Testis (tissue), 2 donors: ENCODE data around the gene GPR31.
"Not testable (repeated sequence)": the region's sequence is repeated elsewhere in the genome, so short reads cannot be mapped to it uniquely, and the experiment has no call there.

Experiments
- POLR2A ChIP-seq: fragments of 450-650 bp; IDR thresholded peaks from one replicate; pipeline ENCODE4 v1.6.1; 2017; ENCODE audit warnings: antibody characterized with exemption, mild to moderate bottlenecking, moderate library complexity
- TF ChIP-seq, protein P1 (sequence below), 3 experiments: fragments of 450-650 bp in 2 of 3; fragments of 200-600 bp in 1 of 3; sonication (generic) in 1 of 3; IDR thresholded peaks; one replicate each; pipeline ENCODE4 v1.5.1; 2016 to 2019; ENCODE audit warnings: antibody characterized with exemption in 3 of 3, mild to moderate bottlenecking in 2 of 3, moderate library complexity in 1 of 3

DNA sequence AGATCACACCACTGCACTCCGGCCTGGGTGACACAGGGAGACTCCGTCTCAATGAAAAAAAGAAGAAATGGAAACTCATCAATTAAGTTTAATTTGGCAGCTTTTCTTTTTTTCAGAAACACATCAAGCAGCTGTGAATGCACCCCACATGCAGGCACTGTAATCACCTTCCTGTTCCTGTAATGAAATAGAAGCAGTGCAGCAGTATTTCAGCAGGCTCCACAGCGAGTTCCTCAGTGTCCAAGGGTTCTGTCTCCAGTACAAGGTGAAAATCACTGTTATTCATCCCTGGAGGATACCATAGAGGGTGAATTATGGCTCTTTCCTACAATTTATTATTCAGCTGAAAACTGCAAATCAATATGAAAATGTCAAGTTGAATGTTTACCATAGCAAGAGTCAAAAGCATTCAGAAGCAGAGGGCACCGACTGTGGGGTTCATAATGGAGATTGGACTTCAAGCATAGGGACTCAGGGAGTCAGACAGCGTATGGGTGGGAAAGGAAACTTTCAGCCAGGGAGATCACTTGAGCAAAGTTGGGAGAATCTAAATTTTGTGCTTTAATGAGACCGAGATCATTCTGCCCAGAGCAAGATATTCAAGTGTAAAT lies 35.8 kb upstream of the GPR31 start:
- not testable (repeated sequence) for TF ChIP-seq POLR2A
- TF ChIP-seq, protein P1, sequence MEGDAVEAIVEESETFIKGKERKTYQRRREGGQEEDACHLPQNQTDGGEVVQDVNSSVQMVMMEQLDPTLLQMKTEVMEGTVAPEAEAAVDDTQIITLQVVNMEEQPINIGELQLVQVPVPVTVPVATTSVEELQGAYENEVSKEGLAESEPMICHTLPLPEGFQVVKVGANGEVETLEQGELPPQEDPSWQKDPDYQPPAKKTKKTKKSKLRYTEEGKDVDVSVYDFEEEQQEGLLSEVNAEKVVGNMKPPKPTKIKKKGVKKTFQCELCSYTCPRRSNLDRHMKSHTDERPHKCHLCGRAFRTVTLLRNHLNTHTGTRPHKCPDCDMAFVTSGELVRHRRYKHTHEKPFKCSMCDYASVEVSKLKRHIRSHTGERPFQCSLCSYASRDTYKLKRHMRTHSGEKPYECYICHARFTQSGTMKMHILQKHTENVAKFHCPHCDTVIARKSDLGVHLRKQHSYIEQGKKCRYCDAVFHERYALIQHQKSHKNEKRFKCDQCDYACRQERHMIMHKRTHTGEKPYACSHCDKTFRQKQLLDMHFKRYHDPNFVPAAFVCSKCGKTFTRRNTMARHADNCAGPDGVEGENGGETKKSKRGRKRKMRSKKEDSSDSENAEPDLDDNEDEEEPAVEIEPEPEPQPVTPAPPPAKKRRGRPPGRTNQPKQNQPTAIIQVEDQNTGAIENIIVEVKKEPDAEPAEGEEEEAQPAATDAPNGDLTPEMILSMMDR (IDR thresholded peaks at IDR 0.05): not testable (repeated sequence)
